Renal cortex interstitium (tissue), 15 donors: ENCODE data around the gene CXCL6. TPM values are rescaled to one million over a fixed set of nuclear protein-coding genes. Genes with fewer than 3 reads are reported as not detected.

Source experiments
- DNase-seq, 11 donors: peaks; one replicate each; pipeline ENCODE4 v3.0.0-alpha.2; 2013; ENCODE audit warnings: low read depth in 9 of 11, low spot score in 4 of 11; ENCODE audit errors: extremely low read depth in 1 of 11
- long read RNA-seq, 16 experiments: transcript quantifications; one replicate each; lab custom pipeline, GENCODE V29; 2026
- polyA plus RNA-seq, 3 donors: library from polyadenylated mRNA; unstranded; fragments of 120-200 nt; gene quantifications; one replicate each; pipeline ENCODE4 v1.2.1, GENCODE V29; 2013; ENCODE audit not compliant: insufficient read length in 3 of 3

CXCL6 gene
- polyA plus RNA-seq: under 1 TPM; 0.12 to 0.14 (median 0.13) TPM
- long read RNA-seq, donor 1: 0 reads
- long read RNA-seq, donor 2: 0 reads
- long read RNA-seq, donor 3: 0 reads
- long read RNA-seq, donor 4, partial matches to known transcripts: 0 of 1 reads
- long read RNA-seq, donor 4, other reads (novel, unspliced or antisense): 0 of 1 reads
- long read RNA-seq, donor 5: 0 reads
- long read RNA-seq, donor 6: 0 reads
- long read RNA-seq, donor 7: 0 reads
- long read RNA-seq, donor 8: 0 reads
- long read RNA-seq, donor 9: 0 reads
- long read RNA-seq, donor 10: 0 reads
- long read RNA-seq, donor 11: 0 reads
- long read RNA-seq, donor 12, partial matches to known transcripts: 8 of 8 reads
- long read RNA-seq, donor 12, other reads (novel, unspliced or antisense): 0 of 8 reads
- long read RNA-seq, donor 13: 0 reads
- long read RNA-seq, donor 14: 0 reads
- long read RNA-seq, donor 15: 0 reads
- long read RNA-seq, donor 16, partial matches to known transcripts: 0 of 1 reads
- long read RNA-seq, donor 16, other reads (novel, unspliced or antisense): 0 of 1 reads

- DNase-seq: no peak
Observed at GRCh38 chr4:73836373-73837279, at the start of gene CXCL6. Gene CXCL6, plus strand, starts transcription at chr4:73836678. Its CDS starts 73 bp downstream, at chr4:73836751.

DNA sequence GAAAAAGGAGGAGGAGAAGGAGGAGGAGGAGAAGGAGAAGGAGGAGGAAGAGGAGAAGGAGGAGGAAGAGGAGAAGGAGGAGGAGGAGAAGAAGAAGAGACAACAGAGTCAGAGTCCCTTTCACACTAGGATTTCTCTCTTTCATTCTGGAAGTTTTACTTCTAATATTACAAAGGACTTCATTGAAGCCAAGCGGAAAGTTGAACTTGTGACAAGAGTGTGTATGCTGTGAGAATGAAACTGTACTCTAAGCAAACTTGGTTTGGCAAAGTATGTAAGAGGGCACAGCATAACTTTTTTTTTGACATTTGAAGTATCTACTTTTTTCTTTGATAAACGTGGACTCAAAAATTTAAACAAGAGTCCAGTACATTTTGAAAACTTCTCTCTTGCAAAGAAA is 48.1 kb upstream of the CXCL6 start:
- no peak for DNase-seq

DNA sequence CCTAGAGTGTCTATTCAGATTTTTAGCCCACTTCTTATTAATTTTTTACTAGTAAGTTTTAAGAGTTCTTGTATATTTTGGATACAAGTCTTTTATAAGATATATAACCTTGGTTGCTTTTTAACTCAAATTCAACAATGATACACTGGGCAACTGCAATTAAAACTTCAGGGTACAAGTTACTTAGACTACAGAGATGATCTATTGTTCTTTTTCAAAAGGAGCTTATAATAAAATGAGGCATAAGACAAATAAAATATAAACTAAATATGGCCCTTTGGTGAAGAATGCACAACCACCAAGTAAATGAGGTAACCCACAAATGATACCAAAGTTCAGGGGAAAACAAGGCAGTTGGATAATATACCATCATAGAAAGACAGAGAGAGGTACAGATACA is 37.6 kb upstream of the CXCL6 start:
- no peak for DNase-seq

DNA sequence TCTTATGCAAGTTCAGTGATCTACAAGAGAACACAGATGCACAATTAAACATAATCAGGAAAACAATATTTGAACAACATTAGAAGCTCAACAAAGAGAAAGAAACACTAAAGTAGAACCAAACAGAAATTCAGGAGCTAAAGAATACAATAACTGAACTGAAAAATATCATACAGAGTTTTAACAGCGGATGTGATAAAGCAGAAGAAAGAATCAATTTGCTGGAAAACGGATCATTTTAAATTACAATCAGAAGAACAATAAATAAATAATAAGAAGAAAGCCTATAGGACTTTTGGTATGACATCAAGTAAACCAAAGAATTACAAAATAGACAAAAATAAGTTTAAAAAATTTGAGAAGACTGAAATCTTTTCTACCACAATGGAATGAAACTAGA is 36.3 kb upstream of the CXCL6 start:
- no peak for DNase-seq

GRCh38 chr4:73801692-73802091 is 34.8 kb upstream of the CXCL6 start:
- DNase-seq: no peak

- no peak for DNase-seq
Observed at GRCh38 chr4:73803213-73803612, 33.3 kb upstream of the CXCL6 start.

GRCh38 chr4:73810191-73810590 is 26.3 kb upstream of the CXCL6 start:
- DNase-seq: no peak

DNA sequence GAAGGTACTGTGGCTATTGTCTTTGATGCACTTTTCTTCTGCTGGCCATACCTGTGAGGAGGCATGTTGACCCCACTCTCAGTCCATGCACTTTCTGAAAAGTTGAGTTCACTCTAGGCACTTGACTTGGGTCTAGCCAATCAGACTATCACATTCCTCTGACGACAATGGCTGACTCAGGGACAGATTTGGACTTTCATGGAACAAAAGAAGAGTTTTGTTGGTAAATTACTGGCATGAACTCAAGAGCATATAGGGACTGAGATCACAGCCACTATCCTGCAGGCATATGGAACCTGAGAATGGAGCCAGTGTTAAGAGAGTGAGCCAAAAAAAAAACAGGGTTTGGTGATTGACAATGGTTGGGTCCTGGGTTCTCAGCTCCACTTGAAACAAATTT is 24.6 kb upstream of the CXCL6 start:
- no peak for DNase-seq

GRCh38 chr4:73814679-73815078 is 21.8 kb upstream of the CXCL6 start:
- no peak for DNase-seq

- DNase-seq: no peak
Observed at GRCh38 chr4:73815145-73815544, 21.3 kb upstream of the CXCL6 start.

- DNase-seq: no peak
Observed at GRCh38 chr4:73816814-73817213, 19.7 kb upstream of the CXCL6 start.

- no peak for DNase-seq
Observed at GRCh38 chr4:73817341-73817740, 19.1 kb upstream of the CXCL6 start.

GRCh38 chr4:73821325-73821724 is 15.2 kb upstream of the CXCL6 start:
- no peak for DNase-seq

- DNase-seq: no peak
Observed at GRCh38 chr4:73822389-73822788, 14.1 kb upstream of the CXCL6 start.

DNA sequence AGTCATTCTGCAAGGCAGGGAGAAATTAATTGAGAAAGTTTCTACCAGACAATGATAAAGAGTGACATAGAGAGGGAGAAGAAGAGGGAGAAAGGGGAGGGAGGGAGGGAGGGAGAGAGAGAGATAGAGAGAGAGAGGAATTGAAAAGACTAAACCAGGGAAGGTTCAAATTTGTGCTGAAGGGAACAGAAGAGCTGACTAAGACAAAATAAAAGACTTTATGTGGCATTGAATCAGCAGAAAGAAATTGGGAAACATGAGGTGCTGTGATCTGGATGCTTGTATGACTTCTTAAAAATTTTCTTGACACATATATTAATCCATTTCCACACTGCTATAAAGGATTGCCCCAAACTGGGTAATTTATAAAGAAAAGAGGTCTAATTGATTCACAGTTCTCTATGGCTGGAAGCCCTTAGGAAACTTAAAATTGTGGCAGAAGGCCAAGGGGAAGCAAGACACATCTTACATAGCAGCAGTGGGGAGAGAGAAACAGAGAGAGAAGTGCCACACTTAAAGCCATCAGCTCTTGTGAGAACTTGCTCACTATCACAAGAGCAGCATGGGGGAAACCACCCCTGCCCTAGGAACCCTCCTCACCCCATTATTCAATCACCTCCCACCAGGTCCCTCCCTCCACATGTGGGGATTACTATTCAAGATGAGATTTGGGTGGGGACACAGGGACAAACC is 13.5 kb upstream of the CXCL6 start:
- DNase-seq: no peak

GRCh38 chr4:73823760-73824159 is 12.7 kb upstream of the CXCL6 start:
- no peak for DNase-seq

GRCh38 chr4:73828956-73829355 is 7.5 kb upstream of the CXCL6 start:
- no peak for DNase-seq

DNA sequence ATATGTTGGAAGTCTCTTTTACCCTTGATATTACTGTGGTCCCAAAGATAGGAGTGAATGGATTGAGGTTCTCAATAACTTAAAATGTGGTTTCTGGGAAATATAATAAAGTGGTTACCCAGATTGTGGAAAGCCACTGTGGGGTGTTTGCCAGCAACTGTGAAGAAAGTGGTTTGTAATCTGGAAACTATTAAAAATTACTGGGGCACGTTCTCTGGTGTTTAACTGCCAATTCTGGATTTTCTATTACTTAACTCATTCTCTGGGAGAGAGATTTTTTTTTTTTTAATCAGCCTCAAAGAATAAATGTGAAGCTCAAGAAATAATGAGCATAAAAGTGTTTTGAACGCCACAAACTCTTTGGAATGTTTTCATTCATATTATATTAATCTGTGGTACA is 4.9 kb upstream of the CXCL6 start:
- DNase-seq: no peak

DNA sequence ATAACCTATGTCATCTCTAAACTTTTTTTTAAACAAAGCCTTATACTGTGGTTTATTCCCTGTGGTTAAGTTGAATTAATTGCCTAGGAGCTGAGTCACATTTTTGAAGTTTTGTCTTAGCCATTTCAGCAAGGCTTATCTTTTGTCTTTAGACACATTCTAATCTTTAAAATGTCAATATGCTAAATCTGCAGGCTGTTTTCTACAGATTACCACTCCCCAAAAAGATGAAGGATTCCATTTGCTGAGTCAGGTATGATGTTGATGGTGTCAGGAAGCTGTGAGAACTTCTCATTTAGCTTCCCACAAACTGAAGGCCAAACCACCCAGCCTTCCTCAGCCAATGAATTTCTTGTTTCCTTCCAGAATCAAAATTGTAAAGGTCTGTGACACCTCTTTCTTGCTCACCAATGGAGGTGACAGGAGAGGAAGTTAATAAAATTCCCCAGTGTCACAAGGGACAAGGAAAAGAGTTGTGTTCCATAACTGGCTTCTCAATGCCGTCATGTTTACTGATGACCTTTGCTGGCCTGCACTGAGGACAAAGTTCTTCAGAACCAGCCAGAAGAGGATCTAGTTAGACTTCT is 3.7 kb upstream of the CXCL6 start:
- no peak for DNase-seq
